H7 (cell line): ENCODE measurements around the gene CCHCR1. TPM values are rescaled to one million over a fixed set of nuclear protein-coding genes. Genes with fewer than 3 reads are reported as not detected.
A peak's percentile ranks its signal among the peaks of the same experiment; 100 is the strongest.
"Not testable (repeated sequence)": the region's sequence is repeated elsewhere in the genome, so short reads cannot be mapped to it uniquely, and the experiment has no call there.

Source experiments
- DNase-seq: peaks from one replicate; pipeline ENCODE4 v3.0.0; 2012
- H3K27me3 ChIP-seq: 2 replicates; pipeline ENCODE4 v1.6.0; 2011; ENCODE audit warnings: mild to moderate bottlenecking, low read length; ENCODE audit not compliant: control insufficient read depth, insufficient read depth
- H3K36me3 ChIP-seq: replicated peaks from 2 replicates; pipeline ENCODE4 v1.5.1; 2011; ENCODE audit warnings: low read length; ENCODE audit not compliant: control insufficient read depth, insufficient read depth
- H3K4me3 ChIP-seq: 2 replicates; pipeline ENCODE4 v1.5.1; 2011; ENCODE audit warnings: low read depth, mild to moderate bottlenecking, control low read depth, low read length, moderate library complexity; ENCODE audit not compliant: insufficient read depth
- total RNA-seq: library from RNA; depleted of rRNA; stranded (reverse); fragments of >200 nt; shearing (Covaris generic); gene quantifications from 2 replicates; pipeline ENCODE4 v1.2.3, GENCODE V29; 2014

Gene CCHCR1
- total RNA-seq, 1 experiment from 2014 or later: 54.0 TPM

- DNase-seq: peak; percentile 88
- Histone ChIP-seq H3K27me3 (no peaks in the 10 kb centered on the region), H3K36me3 (peaks cover 11% of the 10 kb centered on the region), H3K4me3 (peak overlapping the region; percentile 43)
Observed at GRCh38 chr6:31171931-31172905, 14.6 kb upstream of the CCHCR1 start.

- DNase-seq: peak; percentile 56
- Histone ChIP-seq H3K4me3 (peak overlapping the region; percentile 93), H3K27me3 (no peaks in the 10 kb centered on the region), H3K36me3 (peaks cover 16% of the 10 kb centered on the region)
Observed at GRCh38 chr6:31170987-31171671, 13.5 kb upstream of the CCHCR1 start.

- peak within 1 kb of the TSS; percentile 93 for H3K4me3 ChIP-seq
- DNase-seq: peak; percentile 87
- H3K36me3 ChIP-seq: peaks cover 21% of the 10 kb centered on the region
- no peaks in the 10 kb centered on the region for H3K27me3 ChIP-seq
Observed at GRCh38 chr6:31170600-31170881, 12.9 kb upstream of the CCHCR1 start, which contains the start of gene POU5F1. Gene POU5F1 (minus strand): TSS chr6:31170682. CDS start chr6:31170620, 62 bp downstream.

- Histone ChIP-seq H3K36me3 (peaks cover 25% of the 10 kb centered on the region), H3K4me3 (peak overlapping the region; percentile 93)
- H3K27me3 ChIP-seq, DNase-seq: not testable (repeated sequence)
Observed at GRCh38 chr6:31169858-31170599, 12.4 kb upstream of the CCHCR1 start.

- Histone ChIP-seq H3K27me3 (no peaks in the 10 kb centered on the region), H3K4me3 (peak overlapping the region; percentile 93), H3K36me3 (peaks cover 29% of the 10 kb centered on the region)
- DNase-seq: peak; percentile 36
Observed at GRCh38 chr6:31169123-31169857, 11.7 kb upstream of the CCHCR1 start.

GRCh38 chr6:31168606-31169005 is 11.0 kb upstream of the CCHCR1 start:
- Histone ChIP-seq H3K36me3 (peaks cover 34% of the 10 kb centered on the region), H3K4me3 (peak overlapping the region; percentile 93), H3K27me3 (no peaks in the 10 kb centered on the region)
- peak; percentile 19 for DNase-seq

GRCh38 chr6:31165986-31166385 is 8.4 kb upstream of the CCHCR1 start:
- DNase-seq: no peak
- Histone ChIP-seq H3K27me3 (no peaks in the 10 kb centered on the region), H3K4me3 (no peak overlapping the region), H3K36me3 (peaks cover 40% of the 10 kb centered on the region)

GRCh38 chr6:31165064-31165832 is 7.6 kb upstream of the CCHCR1 start:
- not testable (repeated sequence) for DNase-seq, H3K4me3 ChIP-seq, H3K27me3 ChIP-seq
- peaks cover 40% of the 10 kb centered on the region for H3K36me3 ChIP-seq

- not testable (repeated sequence) for DNase-seq, H3K27me3 ChIP-seq, H3K4me3 ChIP-seq
- H3K36me3 ChIP-seq: peaks cover 40% of the 10 kb centered on the region
Observed at GRCh38 chr6:31164475-31165063, 7.0 kb upstream of the CCHCR1 start.

GRCh38 chr6:31163922-31164321 is 6.3 kb upstream of the CCHCR1 start:
- peaks cover 37% of the 10 kb centered on the region for H3K36me3 ChIP-seq
- no peak for DNase-seq
- no peaks in the 10 kb centered on the region for H3K27me3 ChIP-seq
- H3K4me3 ChIP-seq: no peak overlapping the region

- no peaks in the 10 kb centered on the region for H3K27me3 ChIP-seq
- H3K4me3 ChIP-seq: no peak overlapping the region
- peak; percentile 79 for DNase-seq
- H3K36me3 ChIP-seq: peaks cover 30% of the 10 kb centered on the region
Observed at GRCh38 chr6:31162463-31163165, 5.0 kb upstream of the CCHCR1 start.

- Histone ChIP-seq H3K36me3 (peaks cover 25% of the 10 kb centered on the region), H3K27me3 (no peaks in the 10 kb centered on the region), H3K4me3 (no peak overlapping the region)
- no peak for DNase-seq
Observed at GRCh38 chr6:31161216-31162126, 3.9 kb upstream of the CCHCR1 start.
